Vagina (tissue), 2 donors: ENCODE data around the gene GIMAP5.

Source experiments
- POLR2A ChIP-seq, 2 donors: fragments of 450-650 bp; IDR thresholded peaks; one replicate each; pipeline ENCODE4 v1.6.1; 2017; ENCODE audit warnings: antibody characterized with exemption in 2 of 2, mild to moderate bottlenecking in 2 of 2, moderate library complexity in 2 of 2
- POLR2AphosphoS5 ChIP-seq, 2 donors: sonication (generic); formaldehyde crosslinking; IDR thresholded peaks; one replicate each; pipeline ENCODE4 v1.9.0; 2017; ENCODE audit warnings: antibody characterized with exemption in 2 of 2, mild to moderate bottlenecking in 2 of 2, low read depth in 1 of 2; ENCODE audit not compliant: insufficient read depth in 1 of 2
- TF ChIP-seq, protein P1 (sequence below), 3 experiments: fragments of 450-650 bp in 2 of 3; fragments of 200-600 bp in 1 of 3; sonication (generic) in 1 of 3; IDR thresholded peaks; one replicate each; pipeline ENCODE4 v1.5.1; 2017 to 2019; ENCODE audit warnings: antibody characterized with exemption in 3 of 3, mild to moderate bottlenecking in 2 of 3, moderate library complexity in 2 of 3

DNA sequence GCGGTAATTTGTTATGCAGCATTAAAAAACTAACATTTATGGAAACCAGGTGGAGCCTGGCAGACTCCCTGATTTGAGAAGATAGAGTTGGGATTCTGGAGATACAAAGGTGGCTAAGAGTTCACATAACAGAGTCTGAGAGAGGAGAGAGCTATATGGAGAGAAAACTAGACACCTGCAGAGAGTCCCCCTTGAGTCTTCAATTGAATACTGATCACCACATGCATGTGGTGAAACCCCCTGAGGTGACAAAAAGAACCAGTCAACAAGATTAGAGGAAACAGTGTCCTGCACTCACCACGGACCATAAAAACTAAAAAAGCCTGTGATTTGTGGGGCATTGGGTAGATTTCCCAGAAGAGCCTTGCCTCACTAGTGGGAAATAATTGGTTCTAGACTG is 41.6 kb upstream of the GIMAP5 start:
- TF ChIP-seq, protein P1, sequence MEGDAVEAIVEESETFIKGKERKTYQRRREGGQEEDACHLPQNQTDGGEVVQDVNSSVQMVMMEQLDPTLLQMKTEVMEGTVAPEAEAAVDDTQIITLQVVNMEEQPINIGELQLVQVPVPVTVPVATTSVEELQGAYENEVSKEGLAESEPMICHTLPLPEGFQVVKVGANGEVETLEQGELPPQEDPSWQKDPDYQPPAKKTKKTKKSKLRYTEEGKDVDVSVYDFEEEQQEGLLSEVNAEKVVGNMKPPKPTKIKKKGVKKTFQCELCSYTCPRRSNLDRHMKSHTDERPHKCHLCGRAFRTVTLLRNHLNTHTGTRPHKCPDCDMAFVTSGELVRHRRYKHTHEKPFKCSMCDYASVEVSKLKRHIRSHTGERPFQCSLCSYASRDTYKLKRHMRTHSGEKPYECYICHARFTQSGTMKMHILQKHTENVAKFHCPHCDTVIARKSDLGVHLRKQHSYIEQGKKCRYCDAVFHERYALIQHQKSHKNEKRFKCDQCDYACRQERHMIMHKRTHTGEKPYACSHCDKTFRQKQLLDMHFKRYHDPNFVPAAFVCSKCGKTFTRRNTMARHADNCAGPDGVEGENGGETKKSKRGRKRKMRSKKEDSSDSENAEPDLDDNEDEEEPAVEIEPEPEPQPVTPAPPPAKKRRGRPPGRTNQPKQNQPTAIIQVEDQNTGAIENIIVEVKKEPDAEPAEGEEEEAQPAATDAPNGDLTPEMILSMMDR (IDR thresholded peaks at IDR 0.05) = no peak
- TF ChIP-seq POLR2AphosphoS5 (IDR thresholded peaks at IDR 0.05; ENCODE audit: insufficient read depth in 1 of 2, low read depth in 1 of 2) = no peak
- no peak for TF ChIP-seq POLR2A (IDR thresholded peaks at IDR 0.05)
